Hepatocyte (in vitro differentiated cells): ENCODE measurements around the gene SYCN. TPM values are rescaled to one million over a fixed set of nuclear protein-coding genes. Genes with fewer than 3 reads are reported as not detected.

Source experiments
- DNase-seq: peaks from one replicate; pipeline ENCODE4 v3.0.0-alpha.2; 2016; ENCODE audit warnings: low spot score
- H2AFZ ChIP-seq: fragments of 200-600 bp; sonication (generic); 2 replicates; pipeline ENCODE4 v1.6.0; 2016; ENCODE audit warnings: antibody characterized with exemption, mild to moderate bottlenecking
- H3K27ac ChIP-seq: fragments of 200-600 bp; sonication (generic); 2 replicates; pipeline ENCODE4 v1.5.1; 2016; ENCODE audit warnings: mild to moderate bottlenecking
- H3K27me3 ChIP-seq: fragments of 200-600 bp; sonication (generic); 2 replicates; pipeline ENCODE4 v1.6.1; 2016
- H3K36me3 ChIP-seq: fragments of 200-600 bp; sonication (generic); replicated peaks from 2 replicates; pipeline ENCODE4 v1.5.1; 2016; ENCODE audit warnings: low read depth; ENCODE audit not compliant: insufficient read depth
- H3K4me1 ChIP-seq: fragments of 200-600 bp; sonication (generic); 2 replicates; pipeline ENCODE4 v1.5.1; 2016; ENCODE audit warnings: mild to moderate bottlenecking, moderate library complexity; ENCODE audit not compliant: insufficient read depth
- H3K4me2 ChIP-seq: fragments of 200-600 bp; sonication (generic); 2 replicates; pipeline ENCODE4 v1.6.0; 2016
- H3K4me3 ChIP-seq: fragments of 200-600 bp; sonication (generic); 2 replicates; pipeline ENCODE4 v1.5.1; 2016; ENCODE audit warnings: mild to moderate bottlenecking
- H3K79me2 ChIP-seq: fragments of 200-600 bp; sonication (generic); 2 replicates; pipeline ENCODE4 v1.6.0; 2017; ENCODE audit warnings: mild to moderate bottlenecking
- H3K9me2 ChIP-seq: fragments of 200-600 bp; sonication (generic); replicated peaks from 2 replicates; pipeline ENCODE4 v1.6.0; 2017; ENCODE audit warnings: mild to moderate bottlenecking; ENCODE audit not compliant: insufficient read depth
- H3K9me3 ChIP-seq: fragments of 200-600 bp; sonication (generic); 2 replicates; pipeline ENCODE4 v1.5.1; 2016; ENCODE audit warnings: low read depth, mild to moderate bottlenecking
- H4K20me1 ChIP-seq: fragments of 200-600 bp; sonication (generic); 2 replicates; pipeline ENCODE4 v1.6.0; 2016; ENCODE audit warnings: mild to moderate bottlenecking; ENCODE audit not compliant: insufficient read depth, poor library complexity, severe bottlenecking
- EZH2 ChIP-seq: fragments of 200-600 bp; sonication (generic); IDR thresholded peaks from 2 replicates; pipeline ENCODE4 v1.6.1; 2016; ENCODE audit warnings: antibody characterized with exemption, mild to moderate bottlenecking, borderline replicate concordance
- EZH2phosphoT487 ChIP-seq: fragments of 200-600 bp; sonication (generic); IDR thresholded peaks from one replicate; pipeline ENCODE4 v1.6.1; 2018; ENCODE audit warnings: antibody characterized with exemption, mild to moderate bottlenecking, low read depth, moderate library complexity; ENCODE audit not compliant: unreplicated experiment, severe bottlenecking
- WGBS: methylation state at CpG from one replicate; pipeline ENCODE4 v1.1.6; 2016; ENCODE audit warnings: low lambda C conversion rate; ENCODE audit errors: missing lambda C conversion rate; 5-methylcytosine and 5-hydroxymethylcytosine counted together
- polyA plus RNA-seq: library from polyadenylated mRNA; unstranded; fragments of >200 nt; fragmentation: Nextera tagmentation; extraction: Ambion mirVana; gene quantifications from 2 replicates; pipeline ENCODE4 v1.2.1, GENCODE V29; 2016
- total RNA-seq: library from RNA; depleted of rRNA; stranded (reverse); fragments of >200 nt; gene quantifications from 2 replicates; pipeline ENCODE4 v1.2.3, GENCODE V29; 2014
- TF ChIP-seq, protein P1 (sequence below): fragments of 200-600 bp; sonication (generic); IDR thresholded peaks from 2 replicates; pipeline ENCODE4 v1.5.1; 2016; ENCODE audit warnings: antibody characterized with exemption, mild to moderate bottlenecking; ENCODE audit not compliant: poor library complexity

SYCN gene
- total and polyA plus RNA-seq, 2 experiments from 2014 or later = 0.37 to 2.5 TPM

DNA sequence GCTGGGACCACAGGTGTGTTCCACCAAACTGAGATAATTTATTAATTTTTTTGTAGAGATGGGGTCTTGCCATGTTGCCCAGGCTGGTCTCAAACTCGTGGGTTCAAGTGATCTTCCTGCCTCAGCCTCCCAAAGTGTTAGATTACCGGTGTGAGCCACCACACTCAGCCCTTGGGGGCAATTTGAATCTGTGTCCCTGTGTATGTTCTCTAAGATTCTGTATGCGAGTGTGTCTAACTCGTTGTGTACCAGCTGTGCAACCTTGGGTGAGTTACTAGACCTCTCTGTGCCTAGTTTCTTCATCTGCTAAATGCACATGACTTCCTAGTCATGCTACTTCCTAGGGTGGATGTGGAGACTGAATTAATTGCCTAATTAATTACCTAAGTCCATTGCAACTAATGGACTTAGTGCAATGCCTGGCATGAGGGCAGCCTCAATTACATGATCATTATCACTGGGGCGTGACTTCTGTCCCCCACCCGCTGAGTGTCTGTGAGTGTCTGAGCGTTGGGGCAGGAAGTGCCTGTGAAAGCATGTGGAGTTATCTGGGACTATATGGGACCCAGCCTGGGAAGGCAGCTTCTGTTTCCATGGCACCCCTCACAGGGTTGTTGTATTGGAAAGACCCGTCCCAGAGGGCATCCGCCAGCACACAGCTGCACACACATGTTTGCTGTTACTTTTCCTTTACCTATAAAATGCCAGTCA is 9.1 kb downstream of the SYCN start:
- Histone ChIP-seq H3K4me3 (no peak overlapping the region), H3K9me3 (no peaks in the 10 kb centered on the region), H4K20me1 (no peaks in the 10 kb centered on the region), H3K4me2 (no peak overlapping the region), H3K27me3 (peaks cover 27% of the 10 kb centered on the region), H3K4me1 (peaks cover 10% of the 10 kb centered on the region), H2AFZ (no peak overlapping the region), H3K9me2 (no peaks in the 10 kb centered on the region), H3K79me2 (no peaks in the 10 kb centered on the region), H3K36me3 (no peaks in the 10 kb centered on the region), H3K27ac (no peak overlapping the region)
- no peak for DNase-seq
- no peak for TF ChIP-seq EZH2phosphoT487
- TF ChIP-seq, protein P1, sequence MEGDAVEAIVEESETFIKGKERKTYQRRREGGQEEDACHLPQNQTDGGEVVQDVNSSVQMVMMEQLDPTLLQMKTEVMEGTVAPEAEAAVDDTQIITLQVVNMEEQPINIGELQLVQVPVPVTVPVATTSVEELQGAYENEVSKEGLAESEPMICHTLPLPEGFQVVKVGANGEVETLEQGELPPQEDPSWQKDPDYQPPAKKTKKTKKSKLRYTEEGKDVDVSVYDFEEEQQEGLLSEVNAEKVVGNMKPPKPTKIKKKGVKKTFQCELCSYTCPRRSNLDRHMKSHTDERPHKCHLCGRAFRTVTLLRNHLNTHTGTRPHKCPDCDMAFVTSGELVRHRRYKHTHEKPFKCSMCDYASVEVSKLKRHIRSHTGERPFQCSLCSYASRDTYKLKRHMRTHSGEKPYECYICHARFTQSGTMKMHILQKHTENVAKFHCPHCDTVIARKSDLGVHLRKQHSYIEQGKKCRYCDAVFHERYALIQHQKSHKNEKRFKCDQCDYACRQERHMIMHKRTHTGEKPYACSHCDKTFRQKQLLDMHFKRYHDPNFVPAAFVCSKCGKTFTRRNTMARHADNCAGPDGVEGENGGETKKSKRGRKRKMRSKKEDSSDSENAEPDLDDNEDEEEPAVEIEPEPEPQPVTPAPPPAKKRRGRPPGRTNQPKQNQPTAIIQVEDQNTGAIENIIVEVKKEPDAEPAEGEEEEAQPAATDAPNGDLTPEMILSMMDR = no peak
- TF ChIP-seq EZH2 = no peak
- WGBS = 54% methylated on average over 9 of the region's 9 CpGs

DNA sequence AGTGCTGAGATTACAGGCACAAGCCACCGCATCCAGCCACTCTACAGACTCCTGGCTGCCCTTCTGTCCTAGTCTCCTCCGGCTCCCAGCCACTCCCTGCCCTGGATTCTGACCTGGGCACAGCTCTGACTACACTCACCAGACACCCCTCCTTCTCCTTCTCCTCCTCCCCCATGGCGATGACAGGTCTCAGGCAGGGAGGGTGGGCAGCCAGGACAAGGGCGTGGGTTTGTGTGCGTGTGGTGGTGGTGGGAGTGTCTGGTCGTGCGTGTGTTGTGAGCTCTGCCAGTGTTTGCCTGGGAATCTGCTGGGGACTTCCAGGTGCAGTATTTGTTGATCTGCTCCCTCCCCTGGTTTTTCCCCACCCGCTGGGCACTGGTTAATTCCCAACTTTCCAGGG is 10.3 kb downstream of the SYCN start:
- WGBS = 8% methylated on average over 8 of the region's 8 CpGs
- H3K9me3 ChIP-seq = no peaks in the 10 kb centered on the region
- no peak overlapping the region for H2AFZ ChIP-seq
- TF ChIP-seq EZH2phosphoT487 (no peak), EZH2 (no peak)
- TF ChIP-seq, protein P1 = no peak
- H3K27me3 ChIP-seq = peaks cover 27% of the 10 kb centered on the region
- DNase-seq = peak; percentile 68
- no peaks in the 10 kb centered on the region for H3K79me2 ChIP-seq
- no peak overlapping the region for H3K27ac ChIP-seq
- H3K4me3 ChIP-seq = no peak overlapping the region
- no peaks in the 10 kb centered on the region for H3K9me2 ChIP-seq
- no peaks in the 10 kb centered on the region for H3K36me3 ChIP-seq
- H3K4me2 ChIP-seq = no peak overlapping the region
- H3K4me1 ChIP-seq = peaks cover 10% of the 10 kb centered on the region
- no peaks in the 10 kb centered on the region for H4K20me1 ChIP-seq

DNA sequence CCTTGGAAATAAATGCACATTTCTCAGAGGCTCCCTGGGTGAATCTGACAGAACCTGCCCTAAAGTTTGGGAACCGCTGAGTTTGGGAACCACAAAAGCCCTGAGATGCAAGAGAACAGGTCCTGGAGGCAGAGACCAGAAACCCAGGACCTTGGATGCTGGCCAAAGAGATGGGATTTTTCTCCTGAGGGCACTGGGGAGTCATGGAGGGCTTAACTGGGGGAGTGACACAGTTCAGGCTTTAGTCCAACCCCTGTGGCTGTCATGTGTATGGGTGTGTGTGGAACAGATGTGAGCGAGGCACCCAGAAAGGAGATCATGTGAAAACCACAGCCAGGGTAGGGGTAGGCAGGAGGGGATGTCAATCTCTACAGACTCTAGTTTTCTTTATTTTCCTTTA is 11.2 kb downstream of the SYCN start:
- Histone ChIP-seq H3K27ac (no peak overlapping the region), H3K36me3 (no peaks in the 10 kb centered on the region), H3K79me2 (no peaks in the 10 kb centered on the region), H3K4me3 (no peak overlapping the region), H4K20me1 (no peaks in the 10 kb centered on the region), H3K27me3 (peaks cover 21% of the 10 kb centered on the region), H3K9me3 (no peaks in the 10 kb centered on the region), H3K9me2 (no peaks in the 10 kb centered on the region), H3K4me1 (peaks cover 10% of the 10 kb centered on the region), H3K4me2 (no peak overlapping the region), H2AFZ (no peak overlapping the region)
- no peak for TF ChIP-seq EZH2
- TF ChIP-seq EZH2phosphoT487 = no peak
- TF ChIP-seq, protein P1 = no peak
- WGBS = 82% methylated on average over 2 of the region's 2 CpGs
- DNase-seq = no peak

DNA sequence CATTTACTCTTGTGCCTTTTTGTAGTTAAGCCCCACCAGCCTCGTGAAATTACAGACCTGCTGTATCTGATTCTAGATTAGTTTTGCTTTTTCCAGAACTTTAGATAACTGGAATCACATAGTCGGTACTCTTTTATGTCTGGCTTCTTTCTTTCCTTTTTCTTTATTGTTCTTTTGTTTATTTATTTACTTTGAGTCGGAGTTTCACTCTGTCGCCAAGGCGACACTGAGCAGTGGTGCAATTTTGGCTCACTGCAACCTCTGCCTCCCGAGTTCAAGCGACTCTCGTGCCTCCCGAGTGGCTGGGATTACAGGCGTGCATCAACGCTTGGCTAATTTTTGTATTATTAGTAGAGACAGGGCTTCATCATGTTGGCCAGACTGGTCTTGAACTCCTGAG is 13.3 kb downstream of the SYCN start:
- Histone ChIP-seq H3K9me3 (no peaks in the 10 kb centered on the region), H3K27me3 (no peaks in the 10 kb centered on the region), H3K79me2 (no peaks in the 10 kb centered on the region), H3K4me1 (no peaks in the 10 kb centered on the region), H3K9me2 (no peaks in the 10 kb centered on the region), H4K20me1 (no peaks in the 10 kb centered on the region), H3K27ac (no peak overlapping the region), H3K36me3 (no peaks in the 10 kb centered on the region), H3K4me3 (no peak overlapping the region), H2AFZ (no peak overlapping the region), H3K4me2 (no peak overlapping the region)
- TF ChIP-seq, protein P1 = no peak
- no peak for TF ChIP-seq EZH2phosphoT487
- TF ChIP-seq EZH2 = no peak
- 45% methylated on average over 11 of the region's 11 CpGs for WGBS
- no peak for DNase-seq
